ENCODE results near the gene SRSF8. TPM values are rescaled to one million over a fixed set of nuclear protein-coding genes. Genes with fewer than 3 reads are reported as not detected.

The SRSF8 gene
- total RNA-seq, 1 experiment from 2014 or later: 22.9 TPM

DNA sequence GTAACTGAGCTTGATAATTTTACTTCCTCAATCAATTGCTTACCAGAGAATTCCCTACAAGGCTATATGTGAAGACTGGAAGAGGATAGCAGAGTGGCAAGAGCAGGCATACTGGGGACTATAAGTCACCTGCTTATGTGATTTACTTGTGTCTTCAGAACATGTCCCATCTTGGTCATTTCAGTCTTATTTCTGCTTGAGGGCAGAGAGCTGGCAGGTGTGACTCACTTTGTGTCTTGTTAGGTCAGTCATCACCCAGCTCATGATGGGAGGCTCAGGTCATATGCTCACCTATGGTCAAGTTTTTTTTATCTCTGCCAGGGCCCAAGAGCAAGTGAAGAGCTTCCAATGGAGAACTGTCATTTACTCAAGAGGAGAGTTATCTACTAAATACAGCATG lies 6.2 kb downstream of the SRSF8 start:
- no peak overlapping the region for H3K27ac ChIP-seq
- BruUV-seq (replicated peaks): no TSS peak
- no peaks in the 10 kb centered on the region for H3K27me3 ChIP-seq (ENCODE audit: insufficient read depth, low read depth)
- POLR2A ChIA-PET (ENCODE audit: unreplicated experiment): no interaction called here
- intact Hi-C loops (cut with micrococcal nuclease; ENCODE audit: unreplicated experiment): no loop called here
- CTCF ChIA-PET: interaction anchor here (0.7 kb wide), 2 partner anchors 35 to 632 kb away, joined by 3 to 4 read pairs; no protein-coding TSS in a partner anchor
- DNase-seq: peak in 1 of 2 experiments; percentile 74
- peaks cover 17% of the 10 kb centered on the region for H3F3A ChIP-seq (ENCODE audit: insufficient read depth, low read depth)
- 0 out of 2 replicates have a peak, but pooled peaks cover 6% of the 10 kb centered on the region for H4K20me1 ChIP-seq (ENCODE audit: insufficient read depth)
- no peak for TF ChIP-seq EZH2 (IDR thresholded peaks at IDR 0.05; ENCODE audit: low read depth)
- TF ChIP-seq, protein P1, sequence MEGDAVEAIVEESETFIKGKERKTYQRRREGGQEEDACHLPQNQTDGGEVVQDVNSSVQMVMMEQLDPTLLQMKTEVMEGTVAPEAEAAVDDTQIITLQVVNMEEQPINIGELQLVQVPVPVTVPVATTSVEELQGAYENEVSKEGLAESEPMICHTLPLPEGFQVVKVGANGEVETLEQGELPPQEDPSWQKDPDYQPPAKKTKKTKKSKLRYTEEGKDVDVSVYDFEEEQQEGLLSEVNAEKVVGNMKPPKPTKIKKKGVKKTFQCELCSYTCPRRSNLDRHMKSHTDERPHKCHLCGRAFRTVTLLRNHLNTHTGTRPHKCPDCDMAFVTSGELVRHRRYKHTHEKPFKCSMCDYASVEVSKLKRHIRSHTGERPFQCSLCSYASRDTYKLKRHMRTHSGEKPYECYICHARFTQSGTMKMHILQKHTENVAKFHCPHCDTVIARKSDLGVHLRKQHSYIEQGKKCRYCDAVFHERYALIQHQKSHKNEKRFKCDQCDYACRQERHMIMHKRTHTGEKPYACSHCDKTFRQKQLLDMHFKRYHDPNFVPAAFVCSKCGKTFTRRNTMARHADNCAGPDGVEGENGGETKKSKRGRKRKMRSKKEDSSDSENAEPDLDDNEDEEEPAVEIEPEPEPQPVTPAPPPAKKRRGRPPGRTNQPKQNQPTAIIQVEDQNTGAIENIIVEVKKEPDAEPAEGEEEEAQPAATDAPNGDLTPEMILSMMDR (conservative IDR thresholded peaks at IDR 0.05): no peak
- no peak overlapping the region for H3K4me3 ChIP-seq
- peaks cover 31% of the 10 kb centered on the region for H3K79me2 ChIP-seq (ENCODE audit: low read depth)
- peaks cover 66% of the 10 kb centered on the region for H3K4me1 ChIP-seq (replicated peaks; ENCODE audit: insufficient read depth)
- H3K36me3 ChIP-seq (ENCODE audit: low read depth): peaks cover 12% of the 10 kb centered on the region
- no peak overlapping the region for H2AFZ ChIP-seq
- H3K9me3 ChIP-seq (ENCODE audit: insufficient read depth, low read depth): no peaks in the 10 kb centered on the region
- peaks cover 5% of the 10 kb centered on the region; the same call in 1 of the 2 replicates for H3K9me2 ChIP-seq (ENCODE audit: insufficient read depth)
- H3K4me2 ChIP-seq: peak overlapping the region; percentile 2; the same call in 1 of the 2 replicates

DNA sequence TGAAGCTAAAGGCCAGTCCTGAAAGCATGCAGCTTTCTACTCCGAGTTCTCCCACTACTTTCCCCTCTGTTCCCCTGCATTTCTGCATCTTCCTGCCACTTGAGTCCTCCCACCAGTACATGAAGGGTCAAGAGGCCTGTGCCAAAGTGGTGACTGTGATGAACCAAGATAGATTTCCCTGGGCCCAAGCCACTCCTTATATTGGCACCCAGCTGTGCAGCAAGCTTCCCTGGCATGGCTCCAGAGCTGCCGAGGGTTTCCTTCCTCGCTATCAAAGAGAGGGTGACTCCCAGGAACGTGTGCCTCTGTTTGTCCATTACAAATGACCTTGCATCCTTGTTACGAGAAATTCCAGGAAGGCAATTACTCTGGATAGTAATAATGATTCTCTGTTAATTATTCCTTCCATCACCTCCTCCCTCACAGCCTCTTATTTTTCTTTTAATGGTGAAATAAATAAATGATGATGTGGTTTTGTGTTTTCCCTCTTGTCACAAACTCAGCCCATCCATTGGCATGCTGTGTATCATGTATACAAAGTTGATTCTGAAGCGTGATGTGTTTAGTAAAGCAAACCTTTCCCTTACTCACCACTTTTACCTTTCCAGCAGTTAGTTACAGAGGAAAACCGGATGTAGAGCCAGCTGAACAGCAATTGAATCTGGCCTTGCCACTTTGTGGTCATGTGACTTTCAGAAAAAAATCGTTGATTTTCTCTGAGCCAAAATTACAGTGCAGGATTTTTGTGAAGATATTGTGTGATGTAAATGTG lies 8.3 kb downstream of the SRSF8 start:
- TF ChIP-seq, protein P1 (conservative IDR thresholded peaks at IDR 0.05): no peak
- TF ChIP-seq EZH2 (IDR thresholded peaks at IDR 0.05; ENCODE audit: low read depth): no peak

DNA sequence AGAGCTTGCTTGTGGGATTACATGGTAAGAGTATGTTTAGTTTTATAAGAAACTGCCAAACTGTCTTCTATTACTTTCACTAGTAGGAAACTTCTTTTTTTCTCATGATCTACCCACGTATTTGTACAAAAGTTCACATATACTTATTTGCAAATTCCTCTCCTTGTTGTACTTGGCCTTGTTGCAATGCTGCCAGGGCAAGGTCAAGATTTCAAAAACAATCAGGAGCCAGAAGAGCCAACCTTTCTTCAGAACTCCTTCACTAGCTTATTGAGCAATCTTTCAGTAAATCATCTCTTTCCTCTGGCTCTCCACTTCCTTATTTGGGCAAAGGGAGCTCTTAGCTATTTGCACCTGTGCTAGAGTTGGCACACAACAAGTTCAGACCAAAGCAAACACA lies 9.7 kb downstream of the SRSF8 start:
- POLR2A ChIA-PET (ENCODE audit: unreplicated experiment): interaction anchor here (0.5 to 0.6 kb wide), 3 partner anchors 14 to 74 kb away, joined by 3 to 4 read pairs (median 4); no protein-coding TSS in a partner anchor
- no peaks in the 10 kb centered on the region for H3K79me2 ChIP-seq (ENCODE audit: low read depth)
- intact Hi-C loops (cut with micrococcal nuclease; ENCODE audit: unreplicated experiment): no loop called here

More for the DNA sequence above, 8.3 kb downstream of the SRSF8 start:
- no peak overlapping the region for H3K27ac ChIP-seq
- H3K79me2 ChIP-seq (ENCODE audit: low read depth): peaks cover 10% of the 10 kb centered on the region
- 0 out of 2 replicates have a peak, but pooled peaks cover 5% of the 10 kb centered on the region for H3K36me3 ChIP-seq (ENCODE audit: low read depth)
- no TSS peak for BruUV-seq (replicated peaks)
- H3K9me2 ChIP-seq (ENCODE audit: insufficient read depth): peaks cover 5% of the 10 kb centered on the region; the same call in 1 of the 2 replicates
- peaks cover 12% of the 10 kb centered on the region for H3F3A ChIP-seq (ENCODE audit: insufficient read depth, low read depth)
- intact Hi-C loops (cut with micrococcal nuclease; ENCODE audit: unreplicated experiment): no loop called here
- no peaks in the 10 kb centered on the region for H4K20me1 ChIP-seq (ENCODE audit: insufficient read depth)
- no peaks in the 10 kb centered on the region for H3K9me3 ChIP-seq (ENCODE audit: insufficient read depth, low read depth)
- POLR2A ChIA-PET (ENCODE audit: unreplicated experiment): interaction anchor here (0.8 kb wide), 1 partner anchor 8 kb away, joined by 4 read pairs; the partner anchor contains the start of gene SRSF8
- peaks cover 54% of the 10 kb centered on the region for H3K4me1 ChIP-seq (replicated peaks; ENCODE audit: insufficient read depth)
- no peak overlapping the region for H3K4me3 ChIP-seq
- CTCF ChIA-PET: interaction anchor here (0.6 kb wide), 1 partner anchor 1154 kb away, joined by 6 read pairs; no protein-coding TSS in a partner anchor
- no peaks in the 10 kb centered on the region for H3K27me3 ChIP-seq (ENCODE audit: insufficient read depth, low read depth)
- H2AFZ ChIP-seq: no peak overlapping the region
- peak overlapping the region; percentile 62 for H3K4me2 ChIP-seq
- peak; percentile 47 to 62 for DNase-seq

More for the DNA sequence above, 9.7 kb downstream of the SRSF8 start:
- TF ChIP-seq EZH2 (IDR thresholded peaks at IDR 0.05; ENCODE audit: low read depth): no peak
- TF ChIP-seq, protein P1 (conservative IDR thresholded peaks at IDR 0.05): no peak
- Histone ChIP-seq H3K4me1 (replicated peaks; ENCODE audit: insufficient read depth) (peaks cover 52% of the 10 kb centered on the region), H3K4me2 (peak overlapping the region; percentile 62), H3K36me3 (ENCODE audit: low read depth) (no peaks in the 10 kb centered on the region), H3K4me3 (no peak overlapping the region; the same call in 1 of the 2 replicates), H4K20me1 (ENCODE audit: insufficient read depth) (no peaks in the 10 kb centered on the region), H3K27me3 (ENCODE audit: insufficient read depth, low read depth) (no peaks in the 10 kb centered on the region), H3K9me3 (ENCODE audit: insufficient read depth, low read depth) (no peaks in the 10 kb centered on the region), H3F3A (ENCODE audit: insufficient read depth, low read depth) (peaks cover 12% of the 10 kb centered on the region), H3K9me2 (ENCODE audit: insufficient read depth) (peaks cover 5% of the 10 kb centered on the region; the same call in 1 of the 2 replicates), H2AFZ (no peak overlapping the region), H3K27ac (peak overlapping the region; percentile 76)
- DNase-seq: peak in 1 of 2 experiments; percentile 98
- BruUV-seq (replicated peaks): no TSS peak
- CTCF ChIA-PET: no interaction called here

All from PC-9 (cell line).